22Rv1 (cell line): ENCODE results near the gene FBXL12.

ENCODE experiments used
- H3K27ac ChIP-seq: fragments of 450-650 bp; 2 replicates; pipeline ENCODE4 v1.5.1; 2017
- ZFX ChIP-seq: fragments of 450-650 bp; IDR thresholded peaks from 2 replicates; pipeline ENCODE4 v1.6.1; 2017; ENCODE audit warnings: antibody characterized with exemption, borderline replicate concordance
- TF ChIP-seq, protein P1 (sequence below): fragments of 450-650 bp; IDR thresholded peaks from 2 replicates; pipeline ENCODE4 v1.5.1; 2017; ENCODE audit warnings: mild to moderate bottlenecking

FBXL12 gene

DNA sequence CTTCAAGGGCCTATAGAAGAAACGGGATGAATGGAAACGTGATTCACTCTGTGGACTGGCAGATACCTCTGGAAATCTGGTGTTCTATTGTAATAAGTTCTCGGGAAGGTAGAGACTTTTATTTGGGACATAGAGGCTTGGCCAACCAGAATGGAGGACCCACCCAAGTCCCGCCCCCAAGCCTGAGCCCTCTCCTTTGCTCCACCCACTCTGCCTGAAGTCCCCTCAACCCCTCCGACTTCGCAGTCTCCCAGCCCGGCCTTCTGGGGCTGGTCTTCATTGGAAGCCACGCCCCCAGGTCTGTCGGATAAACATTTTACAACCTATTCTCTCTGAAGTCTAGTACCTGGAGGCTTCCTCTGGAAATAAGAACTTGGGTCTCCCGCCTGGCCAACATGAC, 16.9 kb downstream of the FBXL12 start:
- no peak overlapping the region for H3K27ac ChIP-seq
- TF ChIP-seq, protein P1, sequence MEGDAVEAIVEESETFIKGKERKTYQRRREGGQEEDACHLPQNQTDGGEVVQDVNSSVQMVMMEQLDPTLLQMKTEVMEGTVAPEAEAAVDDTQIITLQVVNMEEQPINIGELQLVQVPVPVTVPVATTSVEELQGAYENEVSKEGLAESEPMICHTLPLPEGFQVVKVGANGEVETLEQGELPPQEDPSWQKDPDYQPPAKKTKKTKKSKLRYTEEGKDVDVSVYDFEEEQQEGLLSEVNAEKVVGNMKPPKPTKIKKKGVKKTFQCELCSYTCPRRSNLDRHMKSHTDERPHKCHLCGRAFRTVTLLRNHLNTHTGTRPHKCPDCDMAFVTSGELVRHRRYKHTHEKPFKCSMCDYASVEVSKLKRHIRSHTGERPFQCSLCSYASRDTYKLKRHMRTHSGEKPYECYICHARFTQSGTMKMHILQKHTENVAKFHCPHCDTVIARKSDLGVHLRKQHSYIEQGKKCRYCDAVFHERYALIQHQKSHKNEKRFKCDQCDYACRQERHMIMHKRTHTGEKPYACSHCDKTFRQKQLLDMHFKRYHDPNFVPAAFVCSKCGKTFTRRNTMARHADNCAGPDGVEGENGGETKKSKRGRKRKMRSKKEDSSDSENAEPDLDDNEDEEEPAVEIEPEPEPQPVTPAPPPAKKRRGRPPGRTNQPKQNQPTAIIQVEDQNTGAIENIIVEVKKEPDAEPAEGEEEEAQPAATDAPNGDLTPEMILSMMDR, result no peak
- no peak for TF ChIP-seq ZFX

DNA sequence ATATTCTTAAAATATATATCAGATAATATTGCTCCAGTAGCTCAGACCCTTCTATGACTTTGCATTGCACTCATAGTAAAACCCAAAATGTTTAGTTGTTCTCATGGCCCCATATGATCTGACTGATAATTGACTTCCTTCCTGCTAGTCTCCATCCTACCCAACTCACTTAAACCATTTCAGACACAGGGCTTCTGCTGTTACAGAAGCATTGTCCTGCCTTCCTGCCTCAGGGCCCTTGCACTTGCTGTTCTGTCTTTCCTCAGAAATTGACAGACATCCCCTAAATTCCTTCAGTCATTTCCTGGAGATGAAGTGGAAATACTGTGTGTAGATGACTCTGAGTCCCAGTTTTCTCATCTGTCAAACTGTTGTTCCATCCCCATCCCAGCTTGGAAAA, 19.7 kb downstream of the FBXL12 start:
- TF ChIP-seq, protein P1, result no peak
- no peak for TF ChIP-seq ZFX
- no peak overlapping the region for H3K27ac ChIP-seq

DNA sequence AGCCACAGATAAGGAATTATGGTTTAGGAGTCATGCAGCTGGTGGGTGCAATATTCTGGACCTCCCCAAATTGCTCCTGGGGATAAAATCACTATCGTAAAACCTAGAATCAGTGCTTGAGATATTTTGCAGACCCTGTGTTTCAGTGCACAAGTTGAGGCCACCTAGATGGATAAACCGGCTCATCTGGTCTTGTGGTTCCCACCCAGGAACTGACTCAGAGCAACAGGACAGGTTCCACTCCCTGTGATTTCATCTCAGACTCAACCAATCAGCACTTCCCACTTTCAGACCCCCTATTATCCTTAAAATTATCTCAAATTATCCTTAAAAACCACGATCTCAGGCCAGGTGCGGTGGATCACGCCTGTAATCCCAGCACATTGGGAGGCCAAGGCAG, 21.0 kb downstream of the FBXL12 start:
- H3K27ac ChIP-seq, result no peak overlapping the region
- TF ChIP-seq ZFX, result no peak
- TF ChIP-seq, protein P1, result no peak

DNA sequence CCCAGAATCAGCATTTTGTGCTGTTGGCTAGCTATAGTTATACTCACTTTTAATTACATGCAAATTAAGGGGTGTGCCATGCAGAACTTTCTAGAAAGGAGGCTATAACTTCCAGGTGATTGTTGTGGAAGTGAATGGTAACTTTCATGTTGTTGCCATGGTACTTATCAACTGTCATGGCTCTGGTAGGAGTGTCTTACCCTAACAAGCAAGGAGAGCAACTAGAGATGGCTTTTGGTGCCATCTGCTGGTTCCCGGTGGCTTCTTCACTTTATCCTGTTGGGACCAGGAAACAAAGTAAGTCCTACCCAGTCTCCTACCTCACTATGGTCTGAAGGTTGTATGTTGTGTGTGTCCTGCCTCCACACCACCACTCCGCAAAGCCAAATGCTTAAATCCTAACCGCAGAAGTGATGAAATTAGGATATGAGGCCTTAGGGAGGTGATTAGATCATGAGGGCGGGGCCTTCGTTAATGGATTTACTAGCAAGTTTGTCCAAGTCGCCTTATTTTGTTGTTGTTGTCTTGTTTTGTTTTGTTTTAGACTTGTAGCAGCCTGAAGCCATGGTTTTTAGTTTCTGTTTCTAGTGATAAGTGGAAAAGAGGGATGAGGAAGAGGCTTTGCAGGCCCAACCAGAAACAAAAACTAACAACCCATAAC, 22.6 kb downstream of the FBXL12 start:
- TF ChIP-seq, protein P1, result peak; percentile 82
- no peak for TF ChIP-seq ZFX
- H3K27ac ChIP-seq, result no peak overlapping the region

DNA sequence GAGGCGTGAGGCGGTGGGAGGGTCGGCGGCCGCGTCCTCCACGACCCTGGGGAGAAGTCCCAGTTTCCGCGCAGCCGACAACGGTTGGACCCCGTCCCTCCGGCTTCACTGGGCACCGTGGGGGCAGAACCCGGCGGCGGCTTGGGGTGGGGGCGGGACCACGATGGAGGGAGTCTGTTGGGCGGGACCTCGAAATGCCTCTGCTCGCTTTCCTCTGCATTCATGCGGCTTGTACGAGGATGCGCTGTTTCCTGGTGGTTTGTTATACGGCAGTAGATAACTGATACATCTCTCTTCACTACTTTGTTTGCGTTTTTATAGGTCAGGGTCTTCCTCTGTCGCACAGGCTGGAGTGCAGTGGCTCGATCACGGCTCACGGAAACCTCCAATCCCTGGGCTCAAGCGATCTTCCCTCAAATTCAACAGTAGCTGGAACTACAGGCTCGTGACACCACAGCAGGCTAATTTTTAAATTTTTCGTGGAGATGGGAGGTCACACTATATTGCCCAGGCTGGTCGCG, 25.7 kb downstream of the FBXL12 start:
- TF ChIP-seq, protein P1, result no peak
- TF ChIP-seq ZFX, result no peak
- H3K27ac ChIP-seq, result peak overlapping the region; percentile 57

DNA sequence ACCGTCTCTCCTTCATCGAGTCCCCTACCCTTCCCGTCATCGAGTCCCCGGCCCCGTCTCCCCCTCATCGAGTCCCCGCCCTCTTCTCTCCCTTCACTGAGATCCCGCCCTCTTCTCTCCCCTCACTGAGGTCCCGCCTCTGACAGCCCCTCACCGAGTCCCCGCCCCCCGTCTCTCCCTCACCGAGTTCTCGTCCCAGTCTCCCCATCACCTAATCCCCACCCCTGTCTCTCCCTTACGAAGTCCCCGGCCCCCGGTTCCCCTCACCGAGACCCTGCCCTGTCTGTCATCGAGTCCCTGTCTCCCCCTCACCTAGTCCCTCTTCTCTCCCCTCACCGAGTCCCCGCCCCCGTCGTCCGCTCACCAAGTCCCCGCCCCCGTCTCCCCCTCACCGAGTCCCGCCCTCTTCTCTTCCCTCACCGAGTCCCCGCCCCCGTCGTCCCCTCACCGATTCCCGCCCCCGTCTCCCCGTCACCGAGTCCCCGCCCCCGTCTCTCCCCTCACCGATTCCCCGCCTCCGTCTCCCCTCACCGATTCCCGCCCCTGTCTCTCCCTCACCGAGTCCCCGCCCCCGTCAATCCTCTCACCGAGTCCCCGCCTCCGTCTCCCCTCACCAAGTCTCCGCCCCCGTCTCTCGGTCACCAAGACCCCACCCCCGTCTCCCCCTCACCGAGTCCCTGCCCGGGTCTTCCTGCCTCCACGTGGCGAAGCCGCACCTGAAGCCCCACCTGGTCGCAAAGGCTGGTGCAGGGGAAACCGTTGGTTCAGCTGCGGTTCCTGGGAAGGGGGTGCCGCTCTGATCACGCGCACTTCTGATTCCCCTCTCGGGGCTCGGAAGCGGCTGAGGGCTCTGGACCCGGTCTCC, 26.4 kb downstream of the FBXL12 start:
- TF ChIP-seq, protein P1, result no peak
- TF ChIP-seq ZFX, result no peak
- peak overlapping the region; percentile 57 for H3K27ac ChIP-seq
